GM21723 (cell line): ENCODE results near the gene FKBP14.
"Not testable (repeated sequence)": the region's sequence is repeated elsewhere in the genome, so short reads cannot be mapped to it uniquely, and the experiment has no call there.

Source experiments
- ATAC-seq: cut with Tn5 transposase; IDR thresholded peaks from one replicate; pipeline ENCODE4 v1.9.1; 2021; ENCODE audit warnings: mild to moderate bottlenecking, moderate library complexity; ENCODE audit not compliant: unreplicated experiment

FKBP14 gene

GRCh38 chr7:29962035-29962434, 64.5 kb downstream of the FKBP14 start:
- ATAC-seq, result no peak

- ATAC-seq, result not testable (repeated sequence)
Measured at GRCh38 chr7:29961611-29962010, 64.9 kb downstream of the FKBP14 start.
